Keratinocyte (primary cell): ENCODE data around the gene ERICH4. TPM values are rescaled to one million over a fixed set of nuclear protein-coding genes. Genes with fewer than 3 reads are reported as not detected.

Experiments used
- DNase-seq: peaks from one replicate; pipeline ENCODE4 v3.0.0-alpha.2; 2011; ENCODE audit warnings: low read depth, missing footprints, low spot score
- FAIRE-seq: peaks from 2 replicates; lab custom pipeline; 2011; peaks lifted over from hg19 to GRCh38; lab: Jason Lieb, UNC
- H2AFZ ChIP-seq: 2 replicates; pipeline ENCODE4 v1.6.0; 2012; ENCODE audit warnings: low read length, control low read depth, inconsistent platforms; ENCODE audit not compliant: control insufficient read depth
- H3K27ac ChIP-seq: 2 replicates; pipeline ENCODE4 v1.5.1; 2011; ENCODE audit warnings: low read length; ENCODE audit not compliant: control insufficient read depth, insufficient read depth
- H3K27me3 ChIP-seq: 3 replicates; pipeline ENCODE4 v1.6.0; 2011; ENCODE audit warnings: low read length; ENCODE audit not compliant: control insufficient read depth, insufficient read depth; ENCODE audit errors: extremely low read depth
- H3K36me3 ChIP-seq, 2 experiments: 2 replicates in 1 of 2; 3 replicates in 1 of 2; pipeline ENCODE4 v1.5.1; 2011; ENCODE audit warnings: low read length in 2 of 2, mild to moderate bottlenecking in 1 of 2; ENCODE audit not compliant: control insufficient read depth in 2 of 2, insufficient read depth in 2 of 2; ENCODE audit errors: extremely low read depth in 1 of 2
- H3K4me1 ChIP-seq: 3 replicates; pipeline ENCODE4 v1.5.1; 2011; ENCODE audit warnings: low read length; ENCODE audit not compliant: control insufficient read depth, insufficient read depth; ENCODE audit errors: extremely low read depth
- H3K4me2 ChIP-seq: 3 replicates; pipeline ENCODE4 v1.6.0; 2011; ENCODE audit warnings: low read depth, low read length; ENCODE audit not compliant: control insufficient read depth, insufficient read depth; ENCODE audit errors: extremely low read depth
- H3K4me3 ChIP-seq, 3 experiments: fragments of 200-600 bp in 1 of 3; sonication (generic) in 1 of 3; 2 replicates in 2 of 3; 3 replicates in 1 of 3; pipeline ENCODE4 v1.5.1; 2011 to 2016; ENCODE audit warnings: low read length in 3 of 3, mild to moderate bottlenecking in 3 of 3, control low read depth in 2 of 3, inconsistent platforms in 1 of 3, low read depth in 1 of 3, mixed read lengths in 1 of 3, mixed run types in 1 of 3, moderate library complexity in 1 of 3; ENCODE audit not compliant: control insufficient read depth in 2 of 3, insufficient read depth in 2 of 3; ENCODE audit errors: extremely low read depth in 1 of 3
- H3K79me2 ChIP-seq: 2 replicates; pipeline ENCODE4 v1.6.0; 2012; ENCODE audit warnings: low read length; ENCODE audit not compliant: control insufficient read depth, insufficient read depth
- H3K9ac ChIP-seq: 3 replicates; pipeline ENCODE4 v1.6.0; 2011; ENCODE audit warnings: low read length; ENCODE audit not compliant: control insufficient read depth, insufficient read depth; ENCODE audit errors: extremely low read depth
- H3K9me1 ChIP-seq: 3 replicates; pipeline ENCODE4 v1.6.0; 2011; ENCODE audit warnings: low read length; ENCODE audit not compliant: control insufficient read depth, insufficient read depth; ENCODE audit errors: extremely low read depth
- H3K9me3 ChIP-seq: 2 replicates; pipeline ENCODE4 v1.5.1; 2012; ENCODE audit warnings: low read depth, low read length; ENCODE audit not compliant: control insufficient read depth
- H4K20me1 ChIP-seq: 3 replicates; pipeline ENCODE4 v1.6.0; 2011; ENCODE audit warnings: low read length; ENCODE audit not compliant: control insufficient read depth, insufficient read depth; ENCODE audit errors: extremely low read depth
- EZH2 ChIP-seq: IDR thresholded peaks from one replicate; pipeline ENCODE4 v1.6.1; 2012; ENCODE audit warnings: inconsistent platforms, mild to moderate bottlenecking, low read length, moderate library complexity
- dilution Hi-C: fragments of 300-500 bp; cut with MboI; formaldehyde crosslinking; loops from one replicate; pipeline ENCODE4 v1.7.0; 2020; ENCODE audit warnings: low sequenced_read_pairs; ENCODE audit not compliant: extremely low pct_ligation_motif_present
- polyA plus RNA-seq, 5 experiments: library from polyadenylated mRNA; depleted of rRNA in 3 of 5; stranded (reverse) in 3 of 5; stranded (forward) in 1 of 5; unstranded in 1 of 5; fragments of >200 nt; gene quantifications; 1 replicate in 1 of 5; 2 replicates in 3 of 5; 3 replicates in 1 of 5; pipeline versions ENCODE4 v1.2.1 to v1.2.3, GENCODE V29; 2011 to 2012; ENCODE audit warnings: missing spikeins in 2 of 5, low read depth in 1 of 5, low replicate concordance in 1 of 5
- TF ChIP-seq, protein P1 (sequence below), 3 experiments: IDR thresholded peaks in 1 of 3; conservative IDR thresholded peaks in 1 of 3; optimal IDR thresholded peaks in 1 of 3; 2 replicates in 2 of 3; 3 replicates in 1 of 3; pipeline versions ENCODE3 to v1.5.1; 2011; ENCODE audit warnings: low read length in 3 of 3, mild to moderate bottlenecking in 3 of 3, moderate library complexity in 2 of 3, control low read depth in 1 of 3, inconsistent platforms in 1 of 3; ENCODE audit not compliant: insufficient read depth in 2 of 3; ENCODE audit errors: extremely low read depth in 1 of 3

The ERICH4 gene
- polyA plus RNA-seq, 1 donor (not counting 4 experiments of a cell fraction or from before 2014, with no cell fraction given) = not detected

DNA sequence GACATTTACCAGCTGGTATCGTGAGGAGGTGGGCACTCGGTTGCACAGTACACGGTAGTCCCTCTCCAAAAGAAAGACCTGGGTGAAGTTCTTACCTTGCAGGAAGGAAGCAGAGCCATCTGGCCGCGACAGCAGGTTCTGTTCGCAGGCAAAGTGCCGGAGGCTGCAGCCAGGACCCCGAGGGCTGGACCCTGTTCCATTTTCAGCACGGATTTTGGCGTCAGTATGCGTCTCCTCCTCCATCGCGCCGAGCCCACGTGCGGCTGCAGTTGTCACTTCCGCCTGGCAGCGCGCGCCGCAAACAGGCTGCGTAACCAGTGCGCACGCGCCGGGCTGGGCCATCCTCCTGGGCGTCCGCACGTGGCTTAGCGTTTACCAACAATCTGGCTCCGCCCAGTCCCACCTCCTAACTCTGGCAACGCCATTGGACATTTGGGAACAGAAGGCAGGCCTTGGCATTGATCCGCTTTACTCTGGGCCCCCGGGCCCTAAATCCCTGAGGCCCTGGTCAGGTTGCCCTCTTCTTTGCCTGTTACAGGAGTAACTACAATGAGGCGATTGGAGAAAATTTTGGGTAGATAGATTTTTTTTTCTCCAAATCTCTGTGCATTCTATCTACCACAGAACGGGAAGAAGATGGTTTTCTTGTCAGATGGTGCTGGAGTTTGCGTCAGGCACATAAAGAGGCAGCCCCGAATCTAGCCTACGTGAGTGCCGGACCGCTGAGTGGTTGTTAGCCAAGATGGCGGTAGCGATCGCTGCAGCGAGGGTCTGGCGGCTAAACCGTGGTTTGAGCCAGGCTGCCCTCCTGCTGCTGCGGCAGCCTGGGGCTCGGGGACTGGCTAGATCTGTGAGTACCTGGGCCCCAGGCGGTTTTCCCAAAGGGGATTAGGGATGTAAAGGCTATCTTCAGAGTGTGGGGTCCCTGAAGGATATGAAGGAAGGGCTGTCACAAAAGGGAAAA lies 45.6 kb upstream of the ERICH4 start, which contains the start of the genes BCKDHA and EXOSC5:
TSS of gene BCKDHA (plus strand) at position 733 of the 964 bp plus-strand sequence. CDS start at position 743, 10 bp downstream.
TSS of gene EXOSC5 (minus strand) at position 274 of the 964 bp plus-strand sequence. CDS start at position 243, 31 bp downstream.
- H3K27ac ChIP-seq = peak within 1 kb of the TSS; percentile 100
- no peak for TF ChIP-seq EZH2
- TF ChIP-seq, protein P1, sequence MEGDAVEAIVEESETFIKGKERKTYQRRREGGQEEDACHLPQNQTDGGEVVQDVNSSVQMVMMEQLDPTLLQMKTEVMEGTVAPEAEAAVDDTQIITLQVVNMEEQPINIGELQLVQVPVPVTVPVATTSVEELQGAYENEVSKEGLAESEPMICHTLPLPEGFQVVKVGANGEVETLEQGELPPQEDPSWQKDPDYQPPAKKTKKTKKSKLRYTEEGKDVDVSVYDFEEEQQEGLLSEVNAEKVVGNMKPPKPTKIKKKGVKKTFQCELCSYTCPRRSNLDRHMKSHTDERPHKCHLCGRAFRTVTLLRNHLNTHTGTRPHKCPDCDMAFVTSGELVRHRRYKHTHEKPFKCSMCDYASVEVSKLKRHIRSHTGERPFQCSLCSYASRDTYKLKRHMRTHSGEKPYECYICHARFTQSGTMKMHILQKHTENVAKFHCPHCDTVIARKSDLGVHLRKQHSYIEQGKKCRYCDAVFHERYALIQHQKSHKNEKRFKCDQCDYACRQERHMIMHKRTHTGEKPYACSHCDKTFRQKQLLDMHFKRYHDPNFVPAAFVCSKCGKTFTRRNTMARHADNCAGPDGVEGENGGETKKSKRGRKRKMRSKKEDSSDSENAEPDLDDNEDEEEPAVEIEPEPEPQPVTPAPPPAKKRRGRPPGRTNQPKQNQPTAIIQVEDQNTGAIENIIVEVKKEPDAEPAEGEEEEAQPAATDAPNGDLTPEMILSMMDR (optimal IDR thresholded peaks at IDR 0.05 in 1 of 3, IDR thresholded peaks at IDR 0.05 in 1 of 3, conservative IDR thresholded peaks at IDR 0.05 in 1 of 3; ENCODE audit: extremely low read depth in 1 of 3, insufficient read depth in 2 of 3, low read length in 3 of 3) = no peak
- H3K9ac ChIP-seq = peak within 1 kb of the TSS; percentile 99
- no peaks in the 10 kb centered on the region for H3K9me1 ChIP-seq
- H3K4me3 ChIP-seq = peak within 1 kb of the TSS; percentile 82 to 100 (median 100)
- H3K79me2 ChIP-seq = peaks cover 27% of the 10 kb centered on the region
- DNase-seq (peak; percentile 96), FAIRE-seq (peak; percentile 85)
- no peaks in the 10 kb centered on the region for H3K36me3 ChIP-seq
- H4K20me1 ChIP-seq = no peaks in the 10 kb centered on the region
- peak within 1 kb of the TSS; percentile 100 for H3K4me2 ChIP-seq
- H3K4me1 ChIP-seq = peaks cover 13% of the 10 kb centered on the region
- H3K27me3 ChIP-seq = no peaks in the 10 kb centered on the region
- H3K9me3 ChIP-seq = no peaks in the 10 kb centered on the region
- dilution Hi-C loops = no loop called here
- peak within 1 kb of the TSS; percentile 97 for H2AFZ ChIP-seq

DNA sequence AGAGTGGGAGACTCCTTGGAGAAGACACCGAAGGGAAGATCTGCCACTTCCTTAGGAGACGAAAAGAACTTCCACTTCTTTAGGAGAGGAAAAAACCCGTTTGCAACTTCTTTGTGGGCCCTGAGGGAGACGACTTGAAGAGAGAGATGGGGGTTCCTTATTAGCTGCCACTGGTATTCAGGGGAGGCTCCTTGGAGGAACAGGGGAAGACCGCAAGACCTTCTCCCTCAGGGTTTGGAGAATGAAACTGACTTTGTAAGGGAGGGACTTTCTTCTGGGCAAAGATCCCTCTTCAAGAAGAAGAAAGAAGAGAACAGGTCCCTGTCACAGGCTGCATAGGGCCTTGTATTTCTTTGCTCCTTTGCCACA lies 44.9 kb upstream of the ERICH4 start:
- peaks cover 13% of the 10 kb centered on the region for H3K4me1 ChIP-seq
- no peaks in the 10 kb centered on the region for H3K9me1 ChIP-seq
- H3K27me3 ChIP-seq = no peaks in the 10 kb centered on the region
- H3K9ac ChIP-seq = peak overlapping the region; percentile 99
- H3K9me3 ChIP-seq = no peaks in the 10 kb centered on the region
- DNase-seq = no peak
- H2AFZ ChIP-seq = peak overlapping the region; percentile 97
- TF ChIP-seq, protein P1 (optimal IDR thresholded peaks at IDR 0.05 in 1 of 3, IDR thresholded peaks at IDR 0.05 in 1 of 3, conservative IDR thresholded peaks at IDR 0.05 in 1 of 3; ENCODE audit: extremely low read depth in 1 of 3, insufficient read depth in 2 of 3, low read length in 3 of 3) = no peak
- TF ChIP-seq EZH2 = no peak
- H3K4me2 ChIP-seq = peak overlapping the region; percentile 98
- peak overlapping the region; percentile 82 to 100 (median 99) for H3K4me3 ChIP-seq
- no peaks in the 10 kb centered on the region for H3K36me3 ChIP-seq
- peaks cover 27% of the 10 kb centered on the region for H3K79me2 ChIP-seq
- H4K20me1 ChIP-seq = no peaks in the 10 kb centered on the region
- dilution Hi-C loops = no loop called here
- H3K27ac ChIP-seq = peak overlapping the region; percentile 100
- FAIRE-seq = no peak
